Measurements from ENCODE around the gene CST9.

Gene CST9

DNA sequence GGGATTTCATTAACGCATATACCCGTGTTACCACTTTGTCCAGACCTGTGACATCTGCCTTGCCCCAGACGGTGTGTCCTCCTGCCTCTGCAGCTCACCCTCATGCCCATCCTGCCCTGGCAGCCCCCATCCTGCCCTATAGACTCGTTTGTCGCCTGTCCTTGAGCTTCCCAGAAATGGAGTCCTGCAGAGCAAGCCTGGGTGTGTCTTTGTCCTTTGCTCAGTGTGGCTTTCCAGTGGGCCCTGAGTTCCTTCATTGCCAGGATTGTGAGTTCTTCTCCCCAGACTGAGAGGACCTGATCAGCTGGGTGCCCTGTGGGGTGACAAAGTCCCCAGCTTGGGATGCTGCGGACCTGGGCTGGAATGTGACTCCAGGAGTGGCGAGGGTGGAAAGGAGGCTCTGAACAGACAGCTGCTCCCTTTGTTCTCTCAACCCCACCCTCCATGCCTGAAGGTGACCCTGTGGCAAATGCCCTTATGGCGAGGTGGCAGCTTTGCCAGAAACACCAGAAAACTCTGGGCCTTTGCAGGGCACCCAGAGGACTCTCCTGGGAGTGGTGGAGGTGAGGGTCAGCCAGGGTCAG is 34.4 kb upstream of the CST9 start:
- Histone ChIP-seq H3K79me2 (ENCODE audit: insufficient read depth, low read depth) (no peaks in the 10 kb centered on the region), H3K9ac (no peak overlapping the region), H3K4me1 (ENCODE audit: low read depth, poor library complexity, severe bottlenecking) (no peaks in the 10 kb centered on the region), H3K4me3 (IDR thresholded peaks at IDR 0.05; ENCODE audit: insufficient read depth, low read depth, low read length) (no peak overlapping the region), H3K4me2 (no peak overlapping the region), H2AFZ (ENCODE audit: low read depth) (no peak overlapping the region), H4K20me1 (ENCODE audit: insufficient read depth) (no peaks in the 10 kb centered on the region), H3K27ac (no peak overlapping the region), H3K36me3 (ENCODE audit: insufficient read depth) (no peaks in the 10 kb centered on the region), H3K27me3 (ENCODE audit: insufficient read depth, low read depth) (no peaks in the 10 kb centered on the region)
- TF ChIP-seq, protein P1, sequence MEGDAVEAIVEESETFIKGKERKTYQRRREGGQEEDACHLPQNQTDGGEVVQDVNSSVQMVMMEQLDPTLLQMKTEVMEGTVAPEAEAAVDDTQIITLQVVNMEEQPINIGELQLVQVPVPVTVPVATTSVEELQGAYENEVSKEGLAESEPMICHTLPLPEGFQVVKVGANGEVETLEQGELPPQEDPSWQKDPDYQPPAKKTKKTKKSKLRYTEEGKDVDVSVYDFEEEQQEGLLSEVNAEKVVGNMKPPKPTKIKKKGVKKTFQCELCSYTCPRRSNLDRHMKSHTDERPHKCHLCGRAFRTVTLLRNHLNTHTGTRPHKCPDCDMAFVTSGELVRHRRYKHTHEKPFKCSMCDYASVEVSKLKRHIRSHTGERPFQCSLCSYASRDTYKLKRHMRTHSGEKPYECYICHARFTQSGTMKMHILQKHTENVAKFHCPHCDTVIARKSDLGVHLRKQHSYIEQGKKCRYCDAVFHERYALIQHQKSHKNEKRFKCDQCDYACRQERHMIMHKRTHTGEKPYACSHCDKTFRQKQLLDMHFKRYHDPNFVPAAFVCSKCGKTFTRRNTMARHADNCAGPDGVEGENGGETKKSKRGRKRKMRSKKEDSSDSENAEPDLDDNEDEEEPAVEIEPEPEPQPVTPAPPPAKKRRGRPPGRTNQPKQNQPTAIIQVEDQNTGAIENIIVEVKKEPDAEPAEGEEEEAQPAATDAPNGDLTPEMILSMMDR (conservative IDR thresholded peaks at IDR 0.05; ENCODE audit: low read depth, low read length) = no peak

GRCh38 chr20:23639490-23639958 is 33.8 kb upstream of the CST9 start:
- Histone ChIP-seq H4K20me1 (ENCODE audit: insufficient read depth) (no peaks in the 10 kb centered on the region), H2AFZ (ENCODE audit: low read depth) (no peak overlapping the region), H3K4me3 (IDR thresholded peaks at IDR 0.05; ENCODE audit: insufficient read depth, low read depth, low read length) (no peak overlapping the region), H3K4me2 (no peak overlapping the region), H3K27ac (no peak overlapping the region), H3K4me1 (ENCODE audit: low read depth, poor library complexity, severe bottlenecking) (no peaks in the 10 kb centered on the region), H3K36me3 (ENCODE audit: insufficient read depth) (no peaks in the 10 kb centered on the region), H3K9ac (no peak overlapping the region), H3K79me2 (ENCODE audit: insufficient read depth, low read depth) (no peaks in the 10 kb centered on the region), H3K27me3 (ENCODE audit: insufficient read depth, low read depth) (no peaks in the 10 kb centered on the region)
- TF ChIP-seq, protein P1 (conservative IDR thresholded peaks at IDR 0.05; ENCODE audit: low read depth, low read length) = no peak

DNA sequence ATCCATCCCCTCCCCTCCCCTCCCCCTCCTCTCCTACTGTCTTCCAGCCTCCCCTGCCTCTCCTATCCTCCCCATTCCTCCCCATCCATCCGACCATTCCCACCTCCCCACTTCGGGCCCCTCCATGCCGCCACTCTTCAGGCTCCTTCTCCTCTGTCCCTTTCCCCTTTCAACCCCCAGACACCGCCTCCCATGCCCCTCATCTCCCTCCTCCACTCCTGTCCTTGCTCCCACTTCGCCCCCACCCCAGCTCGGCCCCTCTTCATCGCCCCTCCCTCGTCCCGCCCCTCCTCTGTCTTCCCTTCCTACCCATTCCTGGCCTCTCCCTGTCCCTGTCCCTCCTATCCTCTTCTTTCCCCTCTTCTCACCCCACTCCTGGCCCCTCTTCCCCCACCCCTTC is 32.6 kb upstream of the CST9 start:
- TF ChIP-seq, protein P1 (conservative IDR thresholded peaks at IDR 0.05; ENCODE audit: low read depth, low read length) = no peak
- Histone ChIP-seq H3K9ac (no peak overlapping the region), H2AFZ (ENCODE audit: low read depth) (no peak overlapping the region), H3K4me1 (ENCODE audit: low read depth, poor library complexity, severe bottlenecking) (no peaks in the 10 kb centered on the region), H3K27ac (no peak overlapping the region), H3K27me3 (ENCODE audit: insufficient read depth, low read depth) (no peaks in the 10 kb centered on the region), H3K4me2 (no peak overlapping the region), H4K20me1 (ENCODE audit: insufficient read depth) (no peaks in the 10 kb centered on the region), H3K36me3 (ENCODE audit: insufficient read depth) (no peaks in the 10 kb centered on the region), H3K79me2 (ENCODE audit: insufficient read depth, low read depth) (no peaks in the 10 kb centered on the region), H3K4me3 (IDR thresholded peaks at IDR 0.05; ENCODE audit: insufficient read depth, low read depth, low read length) (no peak overlapping the region)

DNA sequence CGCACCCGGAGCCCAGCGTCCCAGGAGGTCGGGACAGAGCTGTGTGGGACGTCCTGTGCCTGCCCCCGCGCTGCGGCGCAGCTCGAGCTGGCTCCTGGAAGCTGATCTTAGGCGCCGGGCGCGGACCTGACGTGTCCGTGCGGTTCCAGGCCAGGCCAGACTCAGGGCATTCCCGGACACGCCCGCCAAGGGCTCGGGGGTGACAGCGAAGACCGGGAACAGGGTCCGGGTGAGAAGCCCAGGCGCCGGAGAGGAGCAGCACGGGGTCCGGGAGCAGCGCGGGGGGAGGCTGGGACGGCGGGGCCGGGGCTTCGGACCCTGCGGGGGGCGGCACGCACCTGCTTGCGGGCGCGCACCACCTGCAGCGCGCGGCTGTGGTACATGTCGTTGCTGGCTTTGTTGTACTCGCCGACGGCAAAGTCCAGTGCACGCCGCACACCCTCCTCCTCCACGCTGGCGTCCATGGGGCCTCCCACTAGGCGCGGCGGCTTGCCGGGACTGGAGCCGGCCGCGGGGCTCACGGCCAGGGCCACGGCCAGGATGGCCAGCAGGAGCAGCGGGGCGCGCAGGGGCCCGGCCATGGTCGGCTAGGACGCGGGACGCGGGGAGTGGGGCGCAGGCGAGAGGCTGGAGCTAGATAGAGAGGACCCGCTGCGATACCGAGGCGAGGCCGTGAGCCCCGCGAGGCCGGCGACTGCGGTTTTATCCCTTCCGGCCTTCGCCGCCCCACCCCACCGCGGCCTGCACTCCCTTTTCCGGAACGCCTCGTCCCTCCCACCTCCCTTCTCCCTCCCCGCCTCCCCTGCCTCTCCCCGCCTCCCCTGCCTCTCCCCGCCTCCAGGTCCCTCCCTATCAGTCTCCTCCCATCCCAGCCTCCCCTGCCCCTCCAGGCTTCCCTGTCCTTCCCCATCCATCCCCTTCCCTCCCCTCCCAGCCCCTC is 31.8 kb upstream of the CST9 start, which contains the start of gene CST3:
TSS of gene CST3 (minus strand) at position 674 of the 940 bp plus-strand sequence. CDS start at position 581, 93 bp downstream.
- Histone ChIP-seq H3K4me2 (peak within 1 kb of the TSS; percentile 66), H3K27me3 (ENCODE audit: insufficient read depth, low read depth) (no peaks in the 10 kb centered on the region), H3K4me3 (IDR thresholded peaks at IDR 0.05; ENCODE audit: insufficient read depth, low read depth, low read length) (no peak within 1 kb of the TSS), H3K36me3 (ENCODE audit: insufficient read depth) (no peaks in the 10 kb centered on the region), H2AFZ (ENCODE audit: low read depth) (peak within 1 kb of the TSS; percentile 76), H3K27ac (peak within 1 kb of the TSS; percentile 36; the same call in 1 of the 2 replicates), H4K20me1 (ENCODE audit: insufficient read depth) (no peaks in the 10 kb centered on the region), H3K9ac (peak within 1 kb of the TSS; percentile 74), H3K79me2 (ENCODE audit: insufficient read depth, low read depth) (no peaks in the 10 kb centered on the region), H3K4me1 (ENCODE audit: low read depth, poor library complexity, severe bottlenecking) (no peaks in the 10 kb centered on the region)
- TF ChIP-seq, protein P1 (conservative IDR thresholded peaks at IDR 0.05; ENCODE audit: low read depth, low read length) = no peak

All from KMS-11 (cell line).